HepG2 (cell line): Measurements from ENCODE around the gene GRIN3B. TPM values are rescaled to one million over a fixed set of nuclear protein-coding genes. Genes with fewer than 3 reads are reported as not detected.

Experiments
- ATAC-seq: fragments of 200-7000 bp; cut with Tn5 transposase; 3 replicates; pipeline ENCODE4 v1.9.1; 2020; ENCODE audit warnings: mild to moderate bottlenecking, moderate library complexity
- BruUV-seq: library from RNA; stranded (reverse); fragments of 400-500 nt; replicated peaks from 2 replicates; lab custom pipeline; 2021; lab: Mats Ljungman, UMichigan
- CTCF ChIA-PET: fragments of 300-600 bp; formaldehyde crosslinking; extraction: SDS; loops from one replicate; lab custom pipeline; 2021; ENCODE audit warnings: low total read pairs, inconsistent platforms, low intra/inter-chr PET ratio; lab: Yijun Ruan, JAX
- POLR2A ChIA-PET: fragments of 350-600 bp; sonication (Branson Sonifier 250); formaldehyde crosslinking; loops from one replicate; lab custom pipeline; 2020; ENCODE audit warnings: antibody characterized with exemption, inconsistent platforms; lab: Yijun Ruan, JAX
- DNase-seq: peaks from one replicate; pipeline ENCODE4 v3.0.0-alpha.2; 2015; ENCODE audit warnings: low spot score
- FAIRE-seq: peaks from 3 replicates; lab custom pipeline; 2011; peaks lifted over from hg19 to GRCh38; lab: Jason Lieb, UNC
- H2AFZ ChIP-seq: one replicate; pipeline ENCODE4 v1.6.1; 2011; ENCODE audit warnings: low read length, inconsistent platforms
- H3K27ac ChIP-seq: fragments of 300-600 bp; 3 replicates; pipeline ENCODE4 v1.8.0; 2011; ENCODE audit warnings: mixed run types, mild to moderate bottlenecking, mixed read lengths, low read length, inconsistent platforms; ENCODE audit not compliant: insufficient read depth; ENCODE audit errors: extremely low read length
- H3K27me3 ChIP-seq, 2 experiments: fragments of 200-600 bp in 1 of 2; 2 replicates in 1 of 2; 3 replicates in 1 of 2; pipeline versions ENCODE4 v1.6.0 to v1.8.0; 2011; ENCODE audit warnings: low read length in 2 of 2, mild to moderate bottlenecking in 2 of 2, moderate library complexity in 2 of 2, inconsistent platforms in 1 of 2; ENCODE audit not compliant: insufficient read depth in 2 of 2, control insufficient read depth in 1 of 2
- H3K36me3 ChIP-seq, 2 experiments: fragments of 200-600 bp in 1 of 2; replicated peaks in 1 of 2; 2 replicates in 1 of 2; 3 replicates in 1 of 2; pipeline versions ENCODE4 v1.5.1 to v1.8.0; 2011; ENCODE audit warnings: low read length in 2 of 2, inconsistent platforms in 1 of 2; ENCODE audit not compliant: insufficient read depth in 2 of 2, control insufficient read depth in 1 of 2
- H3K4me1 ChIP-seq: 2 replicates; pipeline ENCODE4 v1.5.1; 2012; ENCODE audit warnings: low read length, inconsistent platforms; ENCODE audit not compliant: insufficient read depth
- H3K4me2 ChIP-seq: 2 replicates; pipeline ENCODE4 v1.6.0; 2011; ENCODE audit warnings: low read depth, low read length, inconsistent platforms
- H3K4me3 ChIP-seq, 3 experiments: fragments of 200-600 bp in 1 of 3; sonication (generic), shearing (Covaris generic) in 1 of 3; replicated peaks in 1 of 3; 2 replicates each; pipeline ENCODE4 v1.5.1; 2011 to 2016; ENCODE audit warnings: low read length in 3 of 3, inconsistent platforms in 2 of 3, low read depth in 2 of 3, mild to moderate bottlenecking in 2 of 3, control low read depth in 1 of 3, mixed read lengths in 1 of 3; ENCODE audit not compliant: insufficient read depth in 1 of 3
- H3K79me2 ChIP-seq: one replicate; pipeline ENCODE4 v1.6.1; 2011; ENCODE audit warnings: low read length, inconsistent platforms; ENCODE audit not compliant: insufficient read depth
- H3K9ac ChIP-seq: 2 replicates; pipeline ENCODE4 v1.6.0; 2011; ENCODE audit warnings: mild to moderate bottlenecking, low read depth, low read length, inconsistent platforms; ENCODE audit not compliant: insufficient read depth
- H3K9me3 ChIP-seq: 2 replicates; pipeline ENCODE4 v1.5.1; 2012; ENCODE audit warnings: mild to moderate bottlenecking, low read length
- H4K20me1 ChIP-seq: 2 replicates; pipeline ENCODE4 v1.6.0; 2011; ENCODE audit warnings: inconsistent platforms, mild to moderate bottlenecking, low read length, moderate library complexity; ENCODE audit not compliant: insufficient read depth
- AGO1 ChIP-seq: fragments of 200-400 bp; formaldehyde crosslinking; IDR thresholded peaks from 2 replicates; pipeline ENCODE4 v1.6.1; 2017; ENCODE audit warnings: mild to moderate bottlenecking, low read depth, low read length, moderate library complexity; ENCODE audit not compliant: poor library complexity, severe bottlenecking
- AGO2 ChIP-seq: fragments of 200-400 bp; formaldehyde crosslinking; optimal IDR thresholded peaks from 2 replicates; pipeline ENCODE3; 2017; ENCODE audit warnings: mild to moderate bottlenecking, low read depth, low read length, moderate library complexity
- HIC2 ChIP-seq: sonication (generic); formaldehyde crosslinking; IDR thresholded peaks from 2 replicates; pipeline ENCODE4 v1.9.0; 2022; ENCODE audit warnings: low read depth, missing genetic modification reagents
- HOXA5 ChIP-seq: sonication (generic); formaldehyde crosslinking; IDR thresholded peaks from 2 replicates; pipeline ENCODE4 v1.4.0; 2020; ENCODE audit warnings: missing genetic modification reagents
- PATZ1 ChIP-seq: sonication (generic); formaldehyde crosslinking; IDR thresholded peaks from 2 replicates; pipeline ENCODE4 v1.4.0; 2020; ENCODE audit warnings: missing genetic modification reagents
- SALL1 ChIP-seq: sonication (generic); formaldehyde crosslinking; IDR thresholded peaks from 2 replicates; pipeline ENCODE4 v1.8.0; 2022; ENCODE audit warnings: mild to moderate bottlenecking, missing genetic modification reagents
- ZNF234 ChIP-seq: sonication (generic); formaldehyde crosslinking; conservative IDR thresholded peaks from 2 replicates; pipeline ENCODE4 v1.5.1; 2020; ENCODE audit warnings: mild to moderate bottlenecking, missing genetic modification reagents
- ZNF329 ChIP-seq: sonication (generic); formaldehyde crosslinking; IDR thresholded peaks from 2 replicates; pipeline ENCODE4 v1.9.0; 2021; ENCODE audit warnings: low read depth, mild to moderate bottlenecking, missing genetic modification reagents
- ZNF383 ChIP-seq: sonication (generic); formaldehyde crosslinking; IDR thresholded peaks from 2 replicates; pipeline ENCODE4 v1.4.0; 2020; ENCODE audit warnings: missing genetic modification reagents, mild to moderate bottlenecking, borderline replicate concordance
- WGBS: methylation state at CpG from one replicate; pipeline ENCODE4 v1.1.6; 2017; ENCODE audit warnings: low lambda C conversion rate; 5-methylcytosine and 5-hydroxymethylcytosine counted together
- in situ Hi-C: cut with HindIII; loops from 2 replicates; pipeline ENCODE4 v1.10.0; 2017; ENCODE audit warnings: low pct_unique_long_range_greater_than_20kb; ENCODE audit not compliant: extremely low pct_ligation_motif_present
- intact Hi-C: fragments of 100-400 bp; cut with micrococcal nuclease; formaldehyde crosslinking; loops from one replicate; pipeline ENCODE4 v1.10.0; 2022; ENCODE audit not compliant: unreplicated experiment
- polyA plus RNA-seq, 8 experiments: library from polyadenylated mRNA; depleted of rRNA in 3 of 8; stranded (reverse) in 7 of 8; unstranded in 1 of 8; fragments of >200 nt; fragmentation: Illumina TruSeq in 4 of 8; extraction: Trizol in 4 of 8; gene quantifications; 2 replicates each; pipeline versions ENCODE4 v1.2.1 to v1.2.3, GENCODE V29; 2011 to 2016; ENCODE audit warnings: low read depth in 4 of 8, missing spikeins in 1 of 8, mixed read lengths in 1 of 8; ENCODE audit not compliant: insufficient read depth in 1 of 8
- total RNA-seq, 5 experiments: library from RNA; depleted of rRNA; stranded (reverse); fragments of >200 nt; fragmentation: Illumina TruSeq; extraction: Trizol; gene quantifications; 2 replicates each; pipeline ENCODE4 v1.2.3, GENCODE V29; 2016; ENCODE audit warnings: low read depth in 1 of 5

The GRIN3B gene
- total and polyA plus RNA-seq, 2 of the 13 experiments (the other 11 are each of a cell fraction or from before 2014, with no cell fraction given): 0.07 to 0.20 TPM

- ChIA-PET POLR2A (interaction anchor here (1.1 to 2.1 kb wide), 3 partner anchors 9 to 45 kb away, joined by 3 to 6 read pairs (median 3); no protein-coding TSS in a partner anchor), CTCF (no interaction called here)
- DNase-seq: no peak
- Histone ChIP-seq H2AFZ (no peak overlapping the region), H3K4me3 (peak overlapping the region in 1 of 3 experiments; percentile 40; a peak in 1 of 6 replicates), H4K20me1 (no peaks in the 10 kb centered on the region), H3K9ac (peak overlapping the region; percentile 52; the same call in 1 of the 2 replicates), H3K27ac (no peak overlapping the region), H3K9me3 (no peaks in the 10 kb centered on the region), H3K27me3 (no peaks in the 10 kb centered on the region), H3K36me3 (no peaks in the 10 kb centered on the region), H3K4me2 (peak overlapping the region; percentile 47; the same call in 1 of the 2 replicates), H3K4me1 (peaks cover 38% of the 10 kb centered on the region), H3K79me2 (peaks cover 8% of the 10 kb centered on the region)
- BruUV-seq: no TSS peak
- in situ Hi-C loops: no loop called here
- intact Hi-C loops: no loop called here
- TF ChIP-seq HOXA5 (no peak), SALL1 (CRISPR knock-in tag) (0 out of 2 replicates have a peak, but pooled peaks have one; percentile 14), AGO1 (peak; percentile 58), ZNF383 (0 out of 2 replicates have a peak, but pooled peaks have one; percentile 1), ZNF234 (no peak), HIC2 (CRISPR knock-in tag) (no peak), ZNF329 (CRISPR knock-in tag) (no peak), PATZ1 (CRISPR knock-in tag) (peak; percentile 32; the same call in 1 of the 2 replicates), AGO2 (peak; percentile 57)
- FAIRE-seq: no peak
- WGBS: 84% methylated on average over 10 of the region's 19 CpGs
- no peak for ATAC-seq
Observed at GRCh38 chr19:979318-979741, 20.9 kb upstream of the GRIN3B start.
